Stomach (tissue), 9 donors: ENCODE measurements around the gene WDR5. TPM values are rescaled to one million over a fixed set of nuclear protein-coding genes. Genes with fewer than 3 reads are reported as not detected.

Experiments
- DNase-seq, 2 donors: peaks; one replicate each; pipeline versions ENCODE4 v3.0.0 to v3.0.0-alpha.2; 2013 to 2019
- H3K27ac ChIP-seq, 5 donors: fragments of 200-600 bp in 4 of 5; sonication (generic) in 4 of 5; one replicate each; pipeline ENCODE4 v1.5.1; 2013 to 2019; ENCODE audit warnings: mild to moderate bottlenecking in 1 of 5, moderate library complexity in 1 of 5
- H3K27me3 ChIP-seq, 3 donors: fragments of 200-600 bp; sonication (generic); one replicate each; pipeline ENCODE4 v1.5.1; 2017 to 2019; ENCODE audit warnings: mixed run types in 1 of 3
- H3K36me3 ChIP-seq, 4 donors: fragments of 200-600 bp; sonication (generic); 1 replicate in 3 of 4; 2 replicates in 1 of 4; pipeline ENCODE4 v1.5.1; 2016 to 2019
- H3K4me1 ChIP-seq, 4 donors: fragments of 200-600 bp; sonication (generic); one replicate each; pipeline ENCODE4 v1.5.1; 2016 to 2019
- H3K4me3 ChIP-seq, 4 donors: fragments of 200-600 bp; sonication (generic) in 3 of 4; one replicate each; pipeline ENCODE4 v1.5.1; 2016 to 2019; ENCODE audit warnings: mild to moderate bottlenecking in 1 of 4
- H3K9me3 ChIP-seq, 4 donors: fragments of 200-600 bp; sonication (generic); one replicate each; pipeline ENCODE4 v1.5.1; 2016 to 2019
- CTCF ChIP-seq, 7 experiments: fragments of 450-650 bp in 4 of 7; fragments of 200-600 bp in 3 of 7; sonication (generic) in 3 of 7; IDR thresholded peaks; one replicate each; pipeline ENCODE4 v1.5.1; 2016 to 2019; ENCODE audit warnings: antibody characterized with exemption in 7 of 7, control low read depth in 2 of 7, mild to moderate bottlenecking in 1 of 7
- EP300 ChIP-seq: sonication (generic); formaldehyde crosslinking; IDR thresholded peaks from one replicate; pipeline ENCODE4 v1.6.1; 2017; ENCODE audit warnings: antibody characterized with exemption
- POLR2A ChIP-seq, 4 donors: fragments of 450-650 bp; IDR thresholded peaks; one replicate each; pipeline ENCODE4 v1.6.1; 2016; ENCODE audit warnings: antibody characterized with exemption in 4 of 4, control low read depth in 2 of 4, mild to moderate bottlenecking in 1 of 4, moderate library complexity in 1 of 4
- POLR2AphosphoS5 ChIP-seq, 3 donors: sonication (generic); formaldehyde crosslinking; IDR thresholded peaks; one replicate each; pipeline ENCODE4 v1.6.1; 2016; ENCODE audit warnings: antibody characterized with exemption in 3 of 3
- WGBS, 5 donors: extraction: QIAGEN DNeasy Blood & Tissue Kit in 3 of 5; methylation state at CpG; one replicate each; pipeline versions ENCODE4 v1.1.5 to v1.1.7; 2013 to 2018; 5-methylcytosine and 5-hydroxymethylcytosine counted together
- intact Hi-C: fragments of 100-400 bp; cut with DNase I; formaldehyde crosslinking; loops from one replicate; pipeline ENCODE4 v1.15.1; 2023; ENCODE audit warnings: low total_unique reads
- polyA plus RNA-seq, 3 donors: library from polyadenylated mRNA; stranded (reverse); fragments of 200-250 nt; gene quantifications; one replicate each; pipeline ENCODE4 v1.2.3, GENCODE V29; 2013
- total RNA-seq, 5 donors: library from RNA; depleted of rRNA; stranded (reverse); fragments of >200 nt; gene quantifications; one replicate each; pipeline versions ENCODE4 v1.1.0 to v1.2.3, GENCODE V29; 2014 to 2016
- donor health status: healthy with polysubstance abuse.
- donor health status: Bipolar disorder and iron deficiency.
- donor health status: healthy.

The WDR5 gene
- total and polyA plus RNA-seq, 8 donors = 2.3 to 22.3 (median 14.1) TPM

GRCh38 chr9:134131471-134132207, 4.2 kb upstream of the WDR5 start:
- 59 to 65% (median 65%) methylated on average over 13 of the region's 13 CpGs for WGBS, 5 donors
- Histone ChIP-seq H3K27ac (peak overlapping the region; percentile 73 to 83 (median 77)), H3K36me3 (no peaks in the 10 kb centered on the region), H3K27me3 (no peaks in the 10 kb centered on the region), H3K4me1 (peaks cover 14 to 43% (median 38%) of the 10 kb centered on the region in 4 donors), H3K4me3 (no peak overlapping the region), H3K9me3 (no peaks in the 10 kb centered on the region)
- intact Hi-C loops = no loop called here
- no peak for TF ChIP-seq POLR2AphosphoS5 (IDR thresholded peaks at IDR 0.05)
- no peak for TF ChIP-seq CTCF (IDR thresholded peaks at IDR 0.05)
- TF ChIP-seq POLR2A (IDR thresholded peaks at IDR 0.05) = no peak
- no peak for TF ChIP-seq EP300
- DNase-seq = peak in 1 of 2 donors; percentile 9

- H3K36me3 ChIP-seq = no peaks in the 10 kb centered on the region
- 72 to 93% (median 82%) methylated on average over 4 to 19 of the region's 19 CpGs for WGBS, 5 donors
- no peak overlapping the region for H3K4me3 ChIP-seq
- peaks cover 21 to 50% (median 45%) of the 10 kb centered on the region in 4 donors for H3K4me1 ChIP-seq
- TF ChIP-seq POLR2AphosphoS5 (IDR thresholded peaks at IDR 0.05) (no peak), EP300 (no peak), CTCF (IDR thresholded peaks at IDR 0.05) (no peak), POLR2A (IDR thresholded peaks at IDR 0.05) (no peak)
- H3K9me3 ChIP-seq = no peaks in the 10 kb centered on the region
- peak in 1 of 2 donors; percentile 2 for DNase-seq
- H3K27ac ChIP-seq = peak overlapping the region in 4 of 5 donors; percentile 73 to 81 (median 75)
- intact Hi-C loops = no loop called here
- H3K27me3 ChIP-seq = no peaks in the 10 kb centered on the region
Observed at GRCh38 chr9:134132208-134132870, 3.5 kb upstream of the WDR5 start.

GRCh38 chr9:134134949-134135342, 936 bp upstream of the WDR5 start:
- Histone ChIP-seq H3K36me3 (peaks cover 2 to 4% (median 4%) of the 10 kb centered on the region in 4 donors), H3K4me3 (peak overlapping the region; percentile 85 to 99 (median 96)), H3K4me1 (peaks cover 40 to 75% (median 66%) of the 10 kb centered on the region in 4 donors), H3K27me3 (no peaks in the 10 kb centered on the region), H3K9me3 (no peaks in the 10 kb centered on the region), H3K27ac (peak overlapping the region; percentile 92 to 98 (median 95))
- DNase-seq = no peak
- intact Hi-C loops = no loop called here
- TF ChIP-seq EP300 = no peak
- TF ChIP-seq CTCF (IDR thresholded peaks at IDR 0.05) = no peak
- TF ChIP-seq POLR2AphosphoS5 (IDR thresholded peaks at IDR 0.05) = no peak
- no peak for TF ChIP-seq POLR2A (IDR thresholded peaks at IDR 0.05)
- WGBS, 5 donors = 6 to 19% (median 13%) methylated on average over 6 to 7 of the region's 7 CpGs

GRCh38 chr9:134136118-134136995, 475 bp downstream of the WDR5 start:
- Histone ChIP-seq H3K27me3 (no peaks in the 10 kb centered on the region), H3K27ac (peak overlapping the region; percentile 11 to 98 (median 71)), H3K4me3 (peak overlapping the region; percentile 85 to 99 (median 96)), H3K4me1 (peaks cover 40 to 62% (median 57%) of the 10 kb centered on the region in 4 donors), H3K36me3 (peaks cover 16 to 18% (median 18%) of the 10 kb centered on the region in 4 donors), H3K9me3 (no peaks in the 10 kb centered on the region)
- TF ChIP-seq POLR2A (IDR thresholded peaks at IDR 0.05) (no peak), CTCF (IDR thresholded peaks at IDR 0.05) (no peak), EP300 (no peak), POLR2AphosphoS5 (IDR thresholded peaks at IDR 0.05) (no peak)
- intact Hi-C loops = no loop called here
- 0 to 2% (median 0%) methylated on average over 45 to 93 of the region's 93 CpGs for WGBS, 5 donors
- DNase-seq = peak in 1 of 2 donors; percentile 60
